ENCODE measurements around the gene SORL1.

The SORL1 gene

DNA sequence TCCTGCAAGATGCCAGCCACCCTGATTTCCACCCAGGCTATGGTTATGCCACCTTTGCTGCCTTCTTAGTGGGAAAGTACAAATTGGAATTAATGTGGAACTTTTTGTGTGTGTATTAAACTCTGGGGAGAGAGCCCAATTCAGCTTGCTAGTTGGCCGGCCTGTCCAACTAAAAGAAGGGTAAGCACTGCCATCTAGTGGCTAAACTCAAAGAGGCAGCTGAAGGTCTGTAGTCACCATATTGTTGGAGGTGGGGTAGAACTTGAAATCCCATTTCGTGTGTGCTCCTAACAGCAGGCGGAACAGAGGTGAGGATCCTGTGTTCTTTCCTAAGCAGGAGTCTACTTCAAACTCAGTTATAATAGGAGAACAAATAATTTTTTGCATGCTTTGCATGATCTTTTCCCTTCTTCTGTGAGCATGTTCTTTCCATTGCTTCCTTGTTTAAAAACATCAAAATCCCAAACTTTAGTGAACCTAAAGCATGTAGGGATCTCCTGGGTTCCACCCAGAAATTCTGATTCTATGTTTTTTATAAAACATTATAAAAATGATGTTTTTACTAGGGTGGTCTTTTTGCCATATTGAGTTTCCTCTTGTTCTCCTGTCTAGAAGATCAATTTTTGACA lies 139.4 kb downstream of the SORL1 start:
- peak; percentile 79 for DNase-seq

DNA sequence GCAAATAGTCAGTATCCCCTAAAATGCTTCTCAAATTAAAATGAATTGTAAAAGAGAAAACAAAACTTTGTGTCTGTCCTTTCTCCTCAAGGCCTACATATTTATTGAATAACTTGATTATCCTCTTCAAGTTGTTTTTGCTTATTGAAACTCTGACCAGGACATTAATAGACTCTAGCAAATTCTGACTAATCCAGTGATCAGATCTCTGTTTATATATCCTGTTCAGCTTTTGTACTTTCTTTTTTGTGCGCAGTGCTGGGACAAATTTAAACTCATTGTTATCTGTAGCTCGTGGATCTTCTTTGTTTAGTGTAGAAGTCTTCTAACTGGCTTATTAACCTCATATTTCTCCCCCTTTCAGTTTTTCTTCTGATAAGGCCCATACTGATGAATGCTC lies 140.6 kb downstream of the SORL1 start:
- no peak for DNase-seq

DNA sequence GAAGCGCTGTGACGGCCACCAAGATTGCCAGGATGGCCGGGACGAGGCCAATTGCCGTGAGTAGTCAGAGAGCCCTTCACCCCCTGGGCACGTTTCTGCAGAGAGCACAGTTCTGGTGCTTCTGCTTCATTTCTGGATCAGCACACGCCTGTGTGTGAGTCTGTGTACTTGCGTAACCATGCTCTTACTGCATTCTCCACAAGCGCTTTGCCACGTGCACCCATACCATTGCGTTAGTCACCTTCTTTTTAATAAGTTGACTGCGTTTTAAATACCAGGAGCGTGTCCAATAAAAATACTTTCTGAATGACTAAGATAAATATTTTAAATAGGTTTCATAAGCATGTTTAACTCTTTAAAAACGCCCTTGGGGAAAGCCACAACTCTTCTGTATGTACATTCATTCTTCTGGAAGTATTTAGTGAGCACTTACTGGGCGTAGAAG lies 143.6 kb downstream of the SORL1 start:
- no peak for DNase-seq

DNA sequence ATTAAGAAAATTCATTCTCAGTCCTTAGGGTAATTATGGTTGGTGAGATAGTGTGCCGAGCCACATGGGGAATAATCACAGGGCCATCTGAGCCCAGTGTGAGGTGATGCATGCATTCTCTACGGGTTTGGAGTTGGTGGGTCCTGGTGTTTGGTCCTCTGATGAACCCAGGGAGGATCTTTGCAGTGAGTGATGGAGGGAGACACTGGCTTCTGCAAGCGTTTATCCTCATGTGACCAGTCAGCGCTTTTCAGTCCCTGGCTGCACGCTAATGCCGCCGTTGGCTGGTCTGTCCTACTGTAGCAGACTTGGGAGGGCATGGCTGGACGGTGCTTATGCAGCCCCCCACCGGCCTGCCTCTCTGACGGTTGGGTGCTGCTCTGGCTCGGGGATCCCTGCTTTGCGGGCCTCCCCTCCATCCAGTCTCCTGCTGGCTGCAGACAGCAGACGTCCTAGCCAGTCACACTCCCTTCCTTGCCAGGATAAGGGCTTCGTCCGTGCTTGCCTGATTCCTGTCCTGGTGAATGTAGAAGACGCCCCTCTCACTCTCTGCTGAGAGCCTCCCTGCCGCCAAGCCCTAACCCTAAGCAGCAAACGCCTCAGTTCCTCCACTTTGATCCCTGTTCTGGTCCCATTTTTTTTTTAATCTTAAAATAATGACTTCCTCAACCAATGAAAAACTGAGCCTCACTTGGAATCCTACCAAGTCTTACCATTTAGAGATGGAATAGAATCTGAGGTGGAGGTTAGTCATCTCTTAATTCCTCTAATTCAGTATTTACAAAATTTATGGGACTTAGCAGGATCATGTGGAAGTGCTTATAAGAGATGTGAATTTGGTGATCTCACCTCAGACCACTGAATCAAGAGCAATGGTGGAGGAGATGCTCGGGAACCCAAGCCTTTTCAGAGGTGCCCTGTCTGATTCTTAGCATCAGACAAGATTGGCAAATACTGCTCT lies 144.4 kb downstream of the SORL1 start:
- no peak for DNase-seq

DNA sequence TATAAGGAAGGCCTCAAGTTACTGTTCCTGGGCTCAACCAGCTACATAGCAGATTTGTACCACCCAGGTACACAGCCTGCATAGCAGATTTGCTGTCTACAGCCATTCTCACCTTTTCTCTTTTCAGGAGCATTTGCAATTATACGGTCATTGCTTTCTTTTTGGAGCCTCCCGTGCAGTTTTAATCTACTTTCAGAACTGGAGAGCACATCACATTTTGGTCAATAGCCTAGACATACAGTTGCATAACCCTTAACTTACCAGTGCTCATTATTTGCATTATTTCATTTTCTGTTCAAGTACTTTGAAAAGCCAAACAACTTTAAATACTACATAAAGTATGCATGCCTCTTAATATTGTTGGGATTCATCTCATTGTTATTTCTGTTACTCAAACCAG lies 151.2 kb downstream of the SORL1 start:
- no peak for DNase-seq

DNA sequence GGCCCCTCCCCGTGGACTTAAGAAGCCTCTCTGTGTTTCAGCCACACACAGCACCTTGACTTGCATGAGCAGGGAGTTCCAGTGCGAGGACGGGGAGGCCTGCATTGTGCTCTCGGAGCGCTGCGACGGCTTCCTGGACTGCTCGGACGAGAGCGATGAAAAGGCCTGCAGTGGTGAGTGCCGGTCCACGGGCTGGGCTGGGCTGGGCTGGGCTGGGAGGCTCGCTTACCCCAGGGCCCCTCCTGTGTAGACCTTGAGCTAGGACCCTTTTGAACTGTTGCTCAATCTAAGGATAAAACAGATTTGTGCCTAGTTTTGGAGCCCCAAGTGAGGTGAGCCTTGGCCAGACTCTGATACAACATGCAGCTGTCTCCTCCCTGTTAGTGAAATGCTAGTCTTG lies 152.0 kb downstream of the SORL1 start:
- no peak for DNase-seq

DNA sequence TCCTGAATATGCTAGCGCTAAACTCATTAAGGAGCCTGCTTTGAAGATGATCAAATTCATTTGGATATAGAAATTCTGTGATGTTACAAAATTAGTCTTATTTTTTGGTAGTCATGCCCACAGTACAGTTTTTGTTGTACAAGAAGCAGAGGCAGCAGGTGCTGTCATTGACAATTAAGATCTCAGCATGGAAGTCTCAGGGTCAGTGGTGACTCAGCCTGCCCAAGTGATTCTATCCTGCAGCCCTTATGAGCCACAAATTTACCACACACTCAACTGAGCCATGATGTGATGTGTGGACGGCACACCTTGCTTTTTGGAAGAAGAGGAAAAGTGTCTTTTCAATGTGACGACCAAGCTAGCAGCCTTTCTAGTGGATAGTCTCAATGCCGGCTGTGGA lies 154.2 kb downstream of the SORL1 start:
- DNase-seq, result no peak

DNA sequence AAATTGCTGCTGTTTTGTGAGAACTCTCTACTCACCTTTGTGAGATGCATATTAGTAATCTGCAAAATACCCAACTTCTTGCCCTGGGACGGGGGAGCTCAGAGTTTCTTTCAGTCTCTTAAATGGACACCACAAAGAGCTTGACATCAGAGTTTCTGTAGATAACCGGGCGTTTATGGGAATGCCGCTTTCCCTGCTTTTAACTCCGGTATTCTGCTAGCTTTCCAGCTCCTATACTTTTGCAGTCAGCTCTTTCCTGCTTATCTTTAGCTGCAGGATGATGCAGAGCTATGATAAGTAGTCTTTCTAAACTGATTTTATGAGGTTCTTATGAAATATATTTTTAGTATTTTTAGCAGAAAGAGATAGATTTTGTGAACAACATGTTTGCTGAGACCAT lies 155.2 kb downstream of the SORL1 start:
- DNase-seq, result no peak

DNA sequence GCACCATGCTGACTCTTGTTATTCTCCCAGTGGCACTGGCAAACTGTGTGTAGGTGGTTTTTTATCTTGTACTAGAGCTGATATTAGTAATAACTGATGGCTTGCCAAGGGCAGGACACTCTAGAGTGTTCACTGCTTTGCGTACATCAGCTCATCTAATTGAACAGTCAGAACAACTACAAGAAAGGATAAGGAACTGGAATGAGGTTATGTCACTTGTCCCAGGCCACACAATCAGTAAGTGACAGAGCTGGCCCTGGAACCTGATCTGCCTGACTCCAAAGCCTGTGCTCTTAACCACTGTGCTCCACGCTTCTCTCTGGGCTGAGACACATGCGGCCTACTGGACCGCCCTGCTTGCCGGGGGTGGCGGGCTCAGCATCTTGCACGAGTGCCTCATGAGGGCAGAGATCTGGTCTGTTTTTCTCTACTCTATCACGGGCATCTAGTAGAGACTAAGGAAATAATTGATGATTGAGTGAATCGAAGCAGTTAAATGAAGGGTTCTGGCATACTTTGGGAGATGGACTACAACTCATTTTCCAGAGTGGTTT lies 156.5 kb downstream of the SORL1 start:
- no peak for DNase-seq

DNA sequence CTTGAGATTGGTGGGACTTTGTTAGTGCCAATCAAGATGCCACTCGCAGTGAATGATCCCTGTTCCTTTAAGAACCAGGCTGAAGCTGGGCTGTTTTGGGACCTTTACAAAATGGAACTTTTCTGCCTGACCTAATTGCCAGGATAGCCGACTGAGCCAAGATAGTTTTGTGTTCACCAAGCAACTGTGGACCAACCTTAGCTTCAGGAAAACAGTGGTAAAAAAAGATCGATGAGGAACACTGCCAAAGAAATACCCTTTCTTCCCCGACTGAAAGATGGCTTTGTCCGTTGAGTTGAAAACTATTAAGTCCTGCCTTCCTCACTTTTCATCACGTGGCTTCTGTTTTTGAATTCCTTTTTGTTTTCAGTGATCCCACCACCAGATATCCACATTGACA lies 158.6 kb downstream of the SORL1 start:
- no peak for DNase-seq

DNA sequence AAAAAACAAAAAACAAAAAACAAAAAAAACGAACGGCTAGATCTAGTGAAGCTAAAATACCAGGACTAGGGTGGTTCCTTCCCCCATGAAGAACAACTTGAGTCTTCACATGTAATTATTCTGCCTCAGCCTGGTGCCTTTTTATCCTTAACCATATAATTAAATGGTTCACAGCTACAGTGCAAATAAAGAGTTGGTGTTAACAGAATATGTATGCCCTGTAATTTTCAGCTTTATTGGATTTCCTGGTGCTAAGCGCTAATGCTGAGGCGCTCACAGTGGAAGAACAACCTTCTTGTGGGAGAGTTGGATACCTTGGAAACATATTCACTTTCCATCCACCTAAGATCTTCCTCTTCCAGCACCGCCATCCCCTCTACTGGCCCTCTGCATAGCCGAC lies 159.1 kb downstream of the SORL1 start:
- no peak for DNase-seq

DNA sequence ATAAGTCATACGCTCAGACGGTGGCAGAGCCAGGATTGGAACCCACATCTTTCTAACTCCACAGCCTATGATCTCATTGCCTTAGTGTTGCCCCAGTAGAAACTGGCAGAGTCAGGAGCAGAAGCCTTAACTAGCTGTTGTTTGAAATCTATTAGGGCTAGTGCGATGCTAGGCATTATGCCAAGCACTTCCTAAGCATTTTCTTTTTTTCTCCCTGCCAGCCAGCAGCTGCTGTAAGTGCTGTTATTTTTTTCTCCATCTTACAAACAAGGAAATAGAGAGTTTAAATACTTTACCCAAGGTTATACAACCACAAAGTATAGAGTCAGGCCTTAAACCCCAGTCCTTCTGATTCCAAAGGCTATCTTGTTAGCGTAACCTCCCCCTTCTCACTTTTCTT lies 161.6 kb downstream of the SORL1 start:
- DNase-seq, result no peak

DNA sequence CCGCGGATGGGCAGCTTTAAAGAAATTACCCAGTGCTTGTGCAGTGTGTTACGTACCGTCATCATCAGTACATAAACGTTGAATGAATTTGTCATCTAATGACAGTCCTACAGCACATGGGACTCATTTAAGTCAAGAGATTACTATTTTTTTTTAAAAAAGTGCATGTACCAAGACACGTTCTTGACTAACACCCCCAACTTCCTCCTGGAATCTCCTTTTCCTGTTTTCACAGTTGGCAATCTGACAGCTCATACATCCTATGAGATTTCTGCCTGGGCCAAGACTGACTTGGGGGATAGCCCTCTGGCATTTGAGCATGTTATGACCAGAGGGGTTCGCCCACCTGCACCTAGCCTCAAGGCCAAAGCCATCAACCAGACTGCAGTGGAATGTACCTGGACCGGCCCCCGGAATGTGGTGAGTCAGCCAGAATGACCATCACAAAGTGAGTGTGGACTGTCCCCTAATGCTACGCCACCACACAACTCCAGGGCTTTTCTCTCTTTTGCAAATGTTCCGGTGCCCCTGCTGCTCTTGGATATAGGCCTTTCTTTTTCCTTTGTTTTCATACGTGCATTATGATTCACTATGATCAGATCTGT lies 162.6 kb downstream of the SORL1 start:
- no peak for DNase-seq

DNA sequence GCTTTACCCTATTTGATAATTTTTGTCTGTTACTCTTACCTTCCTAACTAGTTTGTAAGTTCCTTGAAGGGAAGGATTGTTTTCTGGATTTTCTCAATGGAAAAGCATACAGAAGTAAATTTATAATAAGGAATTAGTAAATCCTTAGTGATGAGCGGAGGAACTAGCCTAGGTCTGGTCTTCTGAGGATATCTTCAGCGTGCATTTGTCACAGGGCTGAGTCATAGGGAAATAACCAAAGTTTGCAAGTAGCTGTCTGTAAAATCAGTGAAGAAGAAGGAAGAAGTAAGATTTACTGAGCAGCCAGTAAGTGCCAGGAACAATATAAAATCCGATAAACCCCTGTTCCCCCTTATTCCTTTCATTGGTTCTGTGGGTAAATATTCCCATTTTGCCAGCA lies 163.4 kb downstream of the SORL1 start:
- no peak for DNase-seq

DNA sequence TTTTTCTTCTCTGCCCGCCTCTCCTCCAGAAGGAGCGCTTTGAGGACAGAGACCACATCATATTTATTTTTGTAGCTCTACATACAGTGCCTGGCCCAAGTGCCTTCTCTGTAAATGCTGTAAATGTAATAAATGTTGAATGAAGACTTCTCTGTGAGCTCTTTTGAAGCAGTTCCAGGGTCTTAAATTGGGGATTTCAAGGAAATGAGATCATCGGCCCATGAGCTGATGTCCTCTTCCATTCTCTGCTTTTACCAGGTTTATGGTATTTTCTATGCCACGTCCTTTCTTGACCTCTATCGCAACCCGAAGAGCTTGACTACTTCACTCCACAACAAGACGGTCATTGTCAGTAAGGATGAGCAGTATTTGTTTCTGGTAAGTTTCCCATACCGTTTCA lies 166.4 kb downstream of the SORL1 start:
- DNase-seq, result no peak

DNA sequence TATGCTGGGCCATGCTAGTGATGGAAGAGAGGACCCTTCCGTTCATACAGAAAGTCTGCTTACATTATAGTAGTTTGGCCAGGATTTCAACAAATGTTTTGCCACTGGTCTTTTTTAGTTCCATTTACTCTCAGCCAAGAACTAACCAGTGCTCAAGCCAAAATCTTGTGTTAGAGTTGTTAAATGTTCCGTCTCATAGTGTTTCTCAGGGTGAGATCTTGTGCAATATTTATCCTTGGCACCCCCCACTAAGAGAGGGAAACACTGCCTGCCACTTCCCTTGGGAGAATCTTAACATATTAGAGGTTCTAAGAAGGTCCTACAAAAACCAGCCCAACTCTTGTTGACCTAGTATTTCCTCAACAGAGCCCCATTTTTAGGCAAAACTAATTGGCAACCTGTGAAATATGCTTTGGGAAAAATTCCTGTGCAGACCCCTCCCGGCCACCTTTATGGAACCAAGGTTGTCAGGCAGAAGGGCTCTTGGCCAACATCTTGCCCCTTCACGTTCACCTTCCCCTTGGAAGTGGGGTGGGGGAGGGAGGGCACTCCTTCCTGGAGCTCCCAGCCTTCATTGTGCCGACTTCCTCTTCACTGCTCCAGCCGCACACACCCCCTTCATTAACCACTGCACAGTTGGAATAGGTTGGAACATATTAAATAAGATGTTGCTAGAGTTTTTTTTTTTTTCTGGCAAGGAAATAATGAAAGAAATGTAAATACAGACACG lies 173.8 kb downstream of the SORL1 start:
- no peak for DNase-seq

DNA sequence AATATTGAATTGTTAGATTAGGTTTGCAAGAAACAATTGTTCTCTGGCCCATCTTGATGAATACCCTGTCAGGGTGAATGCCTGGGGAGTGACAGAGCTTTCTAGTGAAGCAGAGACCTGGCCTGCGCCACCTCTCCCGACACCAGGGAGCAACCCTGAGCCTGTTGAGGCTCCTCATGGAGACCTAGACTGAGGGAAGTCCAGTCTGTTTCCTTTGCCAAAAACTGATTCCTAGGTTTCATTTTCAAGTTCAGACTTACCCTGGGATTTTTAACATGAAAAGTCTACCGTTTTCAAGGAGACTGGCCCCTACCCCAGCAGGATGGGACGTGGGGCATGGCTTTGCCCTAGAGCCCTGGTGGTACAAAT lies 174.4 kb downstream of the SORL1 start:
- DNase-seq, result no peak

DNA sequence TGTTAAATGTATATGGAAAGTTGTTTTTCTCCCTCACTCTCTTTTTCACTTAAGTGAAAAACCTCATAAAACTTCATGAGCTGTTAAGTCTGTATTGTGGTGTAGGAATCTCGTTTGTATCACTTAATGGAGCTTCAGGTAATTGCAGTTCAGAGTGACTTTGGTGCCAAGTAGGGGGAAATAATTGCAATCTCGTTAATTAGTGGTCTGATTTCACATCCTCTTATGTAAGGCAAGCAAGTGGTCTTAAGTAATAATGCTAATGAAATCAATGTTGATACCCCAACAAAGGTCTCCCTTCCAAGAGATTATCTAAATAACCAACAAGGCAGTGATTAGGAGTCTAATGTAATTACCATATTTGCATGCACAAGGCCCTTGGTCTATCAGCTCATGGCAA lies 174.9 kb downstream of the SORL1 start:
- no peak for DNase-seq

DNA sequence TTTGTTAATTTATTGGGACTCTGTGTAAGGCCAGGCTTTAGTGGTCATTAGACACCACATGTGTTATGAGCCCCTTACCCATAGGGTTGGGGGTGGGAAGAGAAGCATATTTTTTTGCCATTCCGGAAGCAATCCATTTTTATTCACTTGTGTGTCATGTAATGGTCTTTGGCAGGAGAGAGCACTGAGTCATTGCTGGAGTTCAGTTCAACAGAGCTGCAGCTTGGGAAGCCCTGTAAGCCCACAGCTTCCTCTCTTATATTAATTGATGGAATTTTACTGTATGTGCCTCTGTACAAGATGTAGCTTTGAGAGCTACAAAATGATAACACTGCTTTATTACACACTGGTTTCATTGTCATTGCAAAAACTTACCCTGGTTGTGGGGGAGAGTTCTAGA lies 177.9 kb downstream of the SORL1 start:
- DNase-seq, result no peak

DNA sequence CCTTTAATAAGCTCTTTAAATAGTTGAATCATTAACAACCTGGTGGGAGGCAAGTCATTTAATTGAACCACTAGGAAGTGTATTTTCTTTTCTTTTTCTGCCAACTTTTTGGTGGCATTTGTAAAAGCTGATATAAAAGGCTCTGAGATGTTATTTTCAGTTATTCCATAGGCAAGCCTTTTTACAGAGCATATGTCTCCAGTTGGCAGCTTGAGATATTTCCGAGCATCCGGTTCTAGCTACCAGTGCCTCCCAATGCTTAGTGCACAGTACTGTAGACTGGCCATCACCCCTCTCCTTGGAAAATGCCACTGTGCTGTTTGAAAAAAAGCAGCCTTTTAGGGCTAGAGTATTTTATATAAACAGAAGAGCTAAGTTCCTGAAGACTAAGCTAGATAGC lies 179.3 kb downstream of the SORL1 start:
- no peak for DNase-seq

DNA sequence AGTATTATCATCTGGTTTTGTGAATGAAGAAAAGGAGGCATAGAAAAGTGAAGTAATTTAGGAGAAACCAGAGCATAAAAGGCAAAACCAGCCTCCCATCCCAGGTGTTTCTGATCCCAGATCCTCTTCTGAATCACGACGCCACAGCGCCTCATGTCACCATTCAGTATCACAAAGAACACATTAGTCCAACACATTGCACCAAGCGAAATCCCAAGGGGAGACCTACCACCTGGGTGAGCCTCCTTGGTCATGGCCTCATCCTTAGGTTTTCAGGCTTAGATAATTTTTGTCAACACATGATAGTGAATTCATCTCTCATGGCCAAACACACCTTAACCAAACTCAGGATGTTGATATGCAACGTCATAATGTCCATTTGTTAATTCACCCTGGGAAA lies 182.2 kb downstream of the SORL1 start:
- no peak for DNase-seq

DNA sequence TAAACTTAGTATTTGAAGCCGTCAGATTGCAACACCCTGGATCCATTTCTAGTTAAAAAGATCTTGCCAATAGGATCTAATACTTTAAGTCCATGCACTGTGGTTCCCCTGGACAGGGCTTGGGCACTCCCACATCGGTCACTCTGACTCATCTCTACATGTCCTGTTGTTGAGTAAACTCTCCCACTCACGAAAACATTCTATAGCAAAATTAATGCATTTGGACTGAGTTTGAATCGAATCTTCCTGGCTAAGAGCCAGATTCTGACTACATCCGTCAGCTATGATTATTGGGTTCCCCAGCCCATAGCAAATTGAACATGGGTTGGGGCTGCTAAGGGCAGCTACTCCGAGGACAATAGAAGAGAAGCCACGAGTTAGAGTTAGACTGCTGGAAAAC lies 182.8 kb downstream of the SORL1 start:
- DNase-seq, result no peak
